PC-9 (cell line): ENCODE results near the gene DIP2C.

Experiments used
- EZH2 ChIP-seq: fragments of 200-600 bp; sonication (generic); IDR thresholded peaks from 2 replicates; pipeline ENCODE4 v1.8.0; 2017; ENCODE audit warnings: antibody characterized with exemption, low read depth
- TF ChIP-seq, protein P1 (sequence below): fragments of 200-600 bp; sonication (generic); conservative IDR thresholded peaks from 2 replicates; pipeline ENCODE4 v1.6.1; 2017; ENCODE audit warnings: mixed run types, antibody characterized with exemption, mild to moderate bottlenecking, moderate library complexity

DNA sequence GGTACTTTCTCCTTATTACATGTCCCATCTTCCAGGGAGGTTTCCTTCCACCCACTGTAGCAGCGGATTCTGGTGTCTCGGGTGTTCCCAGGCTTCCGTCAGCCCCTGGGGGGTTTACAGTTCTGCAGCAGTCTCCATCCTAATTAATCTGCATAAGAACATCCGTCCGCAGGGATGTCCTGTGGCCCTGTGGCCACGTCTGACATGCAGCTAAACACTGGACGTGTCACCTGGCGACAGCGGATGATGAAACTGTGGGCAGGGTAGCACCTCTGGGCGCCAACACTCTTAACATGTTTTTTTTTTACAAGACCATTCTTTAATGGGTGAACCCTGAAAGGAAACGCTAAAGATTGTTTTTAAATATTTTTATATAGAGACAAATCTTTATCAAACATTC lies 58.2 kb downstream of the DIP2C start:
- no peak for TF ChIP-seq EZH2
- TF ChIP-seq, protein P1, sequence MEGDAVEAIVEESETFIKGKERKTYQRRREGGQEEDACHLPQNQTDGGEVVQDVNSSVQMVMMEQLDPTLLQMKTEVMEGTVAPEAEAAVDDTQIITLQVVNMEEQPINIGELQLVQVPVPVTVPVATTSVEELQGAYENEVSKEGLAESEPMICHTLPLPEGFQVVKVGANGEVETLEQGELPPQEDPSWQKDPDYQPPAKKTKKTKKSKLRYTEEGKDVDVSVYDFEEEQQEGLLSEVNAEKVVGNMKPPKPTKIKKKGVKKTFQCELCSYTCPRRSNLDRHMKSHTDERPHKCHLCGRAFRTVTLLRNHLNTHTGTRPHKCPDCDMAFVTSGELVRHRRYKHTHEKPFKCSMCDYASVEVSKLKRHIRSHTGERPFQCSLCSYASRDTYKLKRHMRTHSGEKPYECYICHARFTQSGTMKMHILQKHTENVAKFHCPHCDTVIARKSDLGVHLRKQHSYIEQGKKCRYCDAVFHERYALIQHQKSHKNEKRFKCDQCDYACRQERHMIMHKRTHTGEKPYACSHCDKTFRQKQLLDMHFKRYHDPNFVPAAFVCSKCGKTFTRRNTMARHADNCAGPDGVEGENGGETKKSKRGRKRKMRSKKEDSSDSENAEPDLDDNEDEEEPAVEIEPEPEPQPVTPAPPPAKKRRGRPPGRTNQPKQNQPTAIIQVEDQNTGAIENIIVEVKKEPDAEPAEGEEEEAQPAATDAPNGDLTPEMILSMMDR: no peak
